ENCODE measurements around the gene IRGC.
"Not testable (repeated sequence)": the region's sequence is repeated elsewhere in the genome, so short reads cannot be mapped to it uniquely, and the experiment has no call there.

IRGC gene

GRCh38 chr19:43755256-43755801 is 39.5 kb downstream of the IRGC start:
- DNase-seq, result peak; percentile 82 to 87

DNA sequence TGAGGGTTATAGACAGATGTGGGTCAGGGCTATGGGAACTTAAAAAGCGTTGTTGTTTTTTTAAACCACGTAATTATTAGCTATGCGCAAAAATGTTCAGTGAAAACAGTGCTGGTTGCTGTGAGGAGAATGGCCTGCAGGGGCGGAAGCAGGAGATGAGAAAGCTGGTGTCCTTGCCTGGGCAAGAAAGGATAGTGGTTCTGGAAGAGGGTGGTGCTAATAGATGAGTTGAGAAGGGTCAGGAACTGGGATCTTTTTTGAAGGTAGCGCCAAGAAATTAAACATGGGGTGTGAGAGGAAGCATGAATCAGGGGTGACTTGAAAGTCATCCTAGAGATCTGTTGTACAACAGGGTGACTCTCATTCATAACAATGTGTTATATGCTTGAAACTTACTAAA is 43.6 kb downstream of the IRGC start:
- no peak for DNase-seq

- DNase-seq, result no peak
Observed at GRCh38 chr19:43760941-43761340, 45.1 kb downstream of the IRGC start.

GRCh38 chr19:43762814-43763213 is 46.9 kb downstream of the IRGC start:
- no peak for DNase-seq

DNA sequence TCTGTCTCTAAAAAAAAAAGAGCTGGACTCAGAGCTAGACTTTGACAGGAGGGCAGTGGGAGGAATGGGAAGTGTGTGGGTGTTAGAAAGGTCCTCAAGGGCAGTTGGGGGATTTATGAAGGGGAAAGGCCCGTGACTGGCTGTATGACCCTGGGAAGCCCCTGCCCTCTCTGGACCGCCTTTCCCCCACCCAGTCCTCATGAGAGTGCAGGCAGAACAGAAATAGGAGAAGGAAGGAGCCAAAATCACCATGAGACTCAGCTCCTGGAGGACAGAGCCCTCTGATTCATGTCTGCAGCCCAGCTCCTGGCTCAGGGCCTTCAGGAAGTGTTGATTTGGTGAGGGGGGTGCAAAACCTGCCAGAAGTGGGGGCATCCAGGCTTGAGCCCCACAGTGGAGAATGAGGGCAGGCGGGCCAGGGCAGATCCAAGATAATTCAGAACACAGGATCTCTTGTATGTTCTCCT is 47.6 kb downstream of the IRGC start:
- no peak for DNase-seq

DNA sequence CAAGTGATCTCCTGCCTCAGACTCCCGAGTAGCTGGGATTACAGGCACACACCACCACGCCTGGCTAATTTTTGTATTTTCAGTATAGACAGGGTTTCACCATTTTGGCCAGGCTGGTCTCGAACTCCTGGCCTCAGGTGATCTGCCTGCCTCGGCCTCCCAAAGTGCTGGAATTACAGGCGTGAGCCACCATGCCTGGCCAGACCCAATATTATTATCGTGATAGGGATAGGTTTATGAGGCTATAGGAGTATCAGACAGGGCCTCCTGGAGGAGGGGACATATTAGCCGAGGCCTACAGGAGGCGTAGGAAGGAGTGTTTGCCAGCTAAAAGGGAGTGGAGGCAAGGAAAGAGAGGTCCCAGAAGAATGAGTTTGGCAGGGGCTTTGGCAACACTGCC is 48.8 kb downstream of the IRGC start:
- not testable (repeated sequence) for DNase-seq

DNA sequence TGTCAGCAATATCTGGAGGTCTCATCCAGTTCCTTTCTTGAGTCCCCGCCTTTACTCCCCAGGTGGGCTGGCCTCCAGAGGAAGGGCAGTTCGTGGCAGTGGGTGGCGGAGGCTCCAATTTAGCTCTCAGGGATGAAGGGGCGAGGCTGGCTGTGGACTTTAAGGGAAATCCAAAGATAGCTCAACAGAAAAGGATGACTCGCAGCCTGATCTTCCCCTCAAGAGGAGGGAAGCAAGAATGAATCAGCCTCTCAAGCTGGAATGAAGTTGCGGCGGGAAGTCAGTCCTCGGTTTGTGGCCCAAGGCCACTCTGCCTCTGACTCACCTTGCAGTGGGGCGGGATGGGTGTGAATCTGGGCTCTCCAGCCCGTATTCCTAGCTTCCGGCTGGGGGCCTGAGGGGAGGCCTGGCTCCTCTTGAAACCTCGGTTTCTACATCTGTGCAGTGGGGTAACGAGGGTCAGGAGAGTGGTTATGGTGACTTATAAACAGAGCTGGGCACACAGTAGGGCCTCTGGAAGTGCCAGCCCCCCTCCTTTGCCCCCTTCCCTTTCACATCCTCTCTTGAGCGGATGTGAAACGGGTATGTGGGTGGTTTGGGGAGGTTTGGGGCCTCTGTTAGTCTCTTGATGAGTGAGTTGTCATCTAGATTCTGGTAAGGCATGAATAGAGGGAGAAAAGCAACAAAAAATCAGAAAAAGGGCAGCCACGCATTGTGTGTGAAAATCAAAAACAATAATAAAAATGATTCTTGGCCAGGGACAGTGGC is 49.4 kb downstream of the IRGC start:
- DNase-seq, result peak; percentile 83 to 86

GRCh38 chr19:43766755-43767043 is 50.8 kb downstream of the IRGC start:
- no peak for DNase-seq

- DNase-seq, result no peak
Observed at GRCh38 chr19:43767316-43767715, 51.4 kb downstream of the IRGC start.

DNA sequence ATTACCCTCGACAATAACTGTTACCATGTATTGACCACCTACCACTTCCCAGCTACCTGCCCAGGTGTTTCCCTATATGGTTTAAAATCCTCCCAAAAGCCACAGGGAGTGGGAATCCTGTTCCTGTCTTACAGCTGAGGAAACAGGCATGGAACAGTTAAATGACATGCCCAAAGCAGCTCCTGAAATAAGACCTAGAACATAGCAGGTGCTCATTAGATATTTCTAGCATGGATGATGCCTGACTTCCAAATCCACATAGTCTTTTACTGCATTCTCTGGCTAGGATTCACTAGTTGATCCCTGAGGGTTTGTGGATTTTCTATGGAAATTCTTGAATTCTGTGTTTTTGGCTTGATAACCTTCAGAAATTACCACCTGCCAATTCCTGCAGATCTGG is 51.9 kb downstream of the IRGC start:
- no peak for DNase-seq

- no peak for DNase-seq
Observed at GRCh38 chr19:43768273-43769050, 52.6 kb downstream of the IRGC start.

- no peak for DNase-seq
Observed at GRCh38 chr19:43769256-43769655, 53.4 kb downstream of the IRGC start.

Measured in stimulated activated CD4-positive, alpha-beta T cell treated with anti-CD3 and anti-CD28 coated beads, Interleukin-2, amount 100 ng/mL, for 24 hours (primary cell).